ENCODE results near the gene SLC35E4.

SLC35E4 gene

GRCh38 chr22:30647536-30647935 is 12.0 kb downstream of the SLC35E4 start:
- TF ChIP-seq, protein P1, sequence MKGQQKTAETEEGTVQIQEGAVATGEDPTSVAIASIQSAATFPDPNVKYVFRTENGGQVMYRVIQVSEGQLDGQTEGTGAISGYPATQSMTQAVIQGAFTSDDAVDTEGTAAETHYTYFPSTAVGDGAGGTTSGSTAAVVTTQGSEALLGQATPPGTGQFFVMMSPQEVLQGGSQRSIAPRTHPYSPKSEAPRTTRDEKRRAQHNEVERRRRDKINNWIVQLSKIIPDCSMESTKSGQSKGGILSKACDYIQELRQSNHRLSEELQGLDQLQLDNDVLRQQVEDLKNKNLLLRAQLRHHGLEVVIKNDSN (IDR thresholded peaks at IDR 0.05) = no peak
- no peak for TF ChIP-seq YY1 (IDR thresholded peaks at IDR 0.05; ENCODE audit: low read depth)
- TF ChIP-seq CREB1 (IDR thresholded peaks at IDR 0.05; ENCODE audit: low read depth) = no peak
- TF ChIP-seq EGR1 (IDR thresholded peaks at IDR 0.05) = no peak
- TF ChIP-seq ZBTB7A (IDR thresholded peaks at IDR 0.05; ENCODE audit: low read depth) = no peak
- TF ChIP-seq CEBPB (IDR thresholded peaks at IDR 0.05) = no peak
- TF ChIP-seq NFIC (IDR thresholded peaks at IDR 0.05) = no peak
- no peak for TF ChIP-seq TAF1 (IDR thresholded peaks at IDR 0.05; ENCODE audit: low read depth)
- no peak for TF ChIP-seq TEAD4 (IDR thresholded peaks at IDR 0.05)
- no peak for TF ChIP-seq TCF12 (IDR thresholded peaks at IDR 0.05; ENCODE audit: low read depth)
- TF ChIP-seq FOXM1 (IDR thresholded peaks at IDR 0.05; ENCODE audit: borderline replicate concordance, low read depth) = no peak
- no peak for TF ChIP-seq RAD21 (IDR thresholded peaks at IDR 0.05; ENCODE audit: low read depth)

GRCh38 chr22:30648825-30649224 is 13.2 kb downstream of the SLC35E4 start:
- TF ChIP-seq YY1 (IDR thresholded peaks at IDR 0.05; ENCODE audit: low read depth) = no peak
- TF ChIP-seq TAF1 (IDR thresholded peaks at IDR 0.05; ENCODE audit: low read depth) = no peak
- TF ChIP-seq, protein P1 (IDR thresholded peaks at IDR 0.05) = no peak
- TF ChIP-seq TCF12 (IDR thresholded peaks at IDR 0.05; ENCODE audit: low read depth) = no peak
- no peak for TF ChIP-seq EP300 (IDR thresholded peaks at IDR 0.05; ENCODE audit: borderline replicate concordance)
- TF ChIP-seq TEAD4 (IDR thresholded peaks at IDR 0.05) = no peak
- TF ChIP-seq, protein P2, sequence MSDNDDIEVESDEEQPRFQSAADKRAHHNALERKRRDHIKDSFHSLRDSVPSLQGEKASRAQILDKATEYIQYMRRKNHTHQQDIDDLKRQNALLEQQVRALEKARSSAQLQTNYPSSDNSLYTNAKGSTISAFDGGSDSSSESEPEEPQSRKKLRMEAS (IDR thresholded peaks at IDR 0.05) = no peak
- TF ChIP-seq CREB1 (IDR thresholded peaks at IDR 0.05; ENCODE audit: low read depth) = no peak

- no peak for TF ChIP-seq TAF1 (IDR thresholded peaks at IDR 0.05; ENCODE audit: low read depth)
- no peak for TF ChIP-seq NFIC (IDR thresholded peaks at IDR 0.05)
- TF ChIP-seq EP300 (IDR thresholded peaks at IDR 0.05; ENCODE audit: borderline replicate concordance) = no peak
- TF ChIP-seq TCF12 (IDR thresholded peaks at IDR 0.05; ENCODE audit: low read depth) = no peak
- no peak for TF ChIP-seq TEAD4 (IDR thresholded peaks at IDR 0.05)
- TF ChIP-seq CREB1 (IDR thresholded peaks at IDR 0.05; ENCODE audit: low read depth) = no peak
- TF ChIP-seq ZBTB7A (IDR thresholded peaks at IDR 0.05; ENCODE audit: low read depth) = no peak
- no peak for TF ChIP-seq EGR1 (IDR thresholded peaks at IDR 0.05)
- TF ChIP-seq RAD21 (IDR thresholded peaks at IDR 0.05; ENCODE audit: low read depth) = no peak
Measured at GRCh38 chr22:30649430-30650007, 13.9 kb downstream of the SLC35E4 start.

GRCh38 chr22:30650508-30651116 is 15.0 kb downstream of the SLC35E4 start:
- TF ChIP-seq NFIC (IDR thresholded peaks at IDR 0.05) (no peak), EP300 (IDR thresholded peaks at IDR 0.05; ENCODE audit: borderline replicate concordance) (no peak), ZBTB7A (IDR thresholded peaks at IDR 0.05; ENCODE audit: low read depth) (no peak), EGR1 (IDR thresholded peaks at IDR 0.05) (no peak), YY1 (IDR thresholded peaks at IDR 0.05; ENCODE audit: low read depth) (no peak), CEBPB (IDR thresholded peaks at IDR 0.05) (no peak), TAF1 (IDR thresholded peaks at IDR 0.05; ENCODE audit: low read depth) (no peak), CREB1 (IDR thresholded peaks at IDR 0.05; ENCODE audit: low read depth) (no peak), TEAD4 (IDR thresholded peaks at IDR 0.05) (no peak), RAD21 (IDR thresholded peaks at IDR 0.05; ENCODE audit: low read depth) (no peak), TCF12 (IDR thresholded peaks at IDR 0.05; ENCODE audit: low read depth) (no peak), FOXM1 (IDR thresholded peaks at IDR 0.05; ENCODE audit: borderline replicate concordance, low read depth) (no peak)
- TF ChIP-seq, protein P3, sequence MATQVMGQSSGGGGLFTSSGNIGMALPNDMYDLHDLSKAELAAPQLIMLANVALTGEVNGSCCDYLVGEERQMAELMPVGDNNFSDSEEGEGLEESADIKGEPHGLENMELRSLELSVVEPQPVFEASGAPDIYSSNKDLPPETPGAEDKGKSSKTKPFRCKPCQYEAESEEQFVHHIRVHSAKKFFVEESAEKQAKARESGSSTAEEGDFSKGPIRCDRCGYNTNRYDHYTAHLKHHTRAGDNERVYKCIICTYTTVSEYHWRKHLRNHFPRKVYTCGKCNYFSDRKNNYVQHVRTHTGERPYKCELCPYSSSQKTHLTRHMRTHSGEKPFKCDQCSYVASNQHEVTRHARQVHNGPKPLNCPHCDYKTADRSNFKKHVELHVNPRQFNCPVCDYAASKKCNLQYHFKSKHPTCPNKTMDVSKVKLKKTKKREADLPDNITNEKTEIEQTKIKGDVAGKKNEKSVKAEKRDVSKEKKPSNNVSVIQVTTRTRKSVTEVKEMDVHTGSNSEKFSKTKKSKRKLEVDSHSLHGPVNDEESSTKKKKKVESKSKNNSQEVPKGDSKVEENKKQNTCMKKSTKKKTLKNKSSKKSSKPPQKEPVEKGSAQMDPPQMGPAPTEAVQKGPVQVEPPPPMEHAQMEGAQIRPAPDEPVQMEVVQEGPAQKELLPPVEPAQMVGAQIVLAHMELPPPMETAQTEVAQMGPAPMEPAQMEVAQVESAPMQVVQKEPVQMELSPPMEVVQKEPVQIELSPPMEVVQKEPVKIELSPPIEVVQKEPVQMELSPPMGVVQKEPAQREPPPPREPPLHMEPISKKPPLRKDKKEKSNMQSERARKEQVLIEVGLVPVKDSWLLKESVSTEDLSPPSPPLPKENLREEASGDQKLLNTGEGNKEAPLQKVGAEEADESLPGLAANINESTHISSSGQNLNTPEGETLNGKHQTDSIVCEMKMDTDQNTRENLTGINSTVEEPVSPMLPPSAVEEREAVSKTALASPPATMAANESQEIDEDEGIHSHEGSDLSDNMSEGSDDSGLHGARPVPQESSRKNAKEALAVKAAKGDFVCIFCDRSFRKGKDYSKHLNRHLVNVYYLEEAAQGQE (IDR thresholded peaks at IDR 0.05; ENCODE audit: low read depth) = no peak
- TF ChIP-seq, protein P1 (IDR thresholded peaks at IDR 0.05) = no peak
- TF ChIP-seq, protein P2 (IDR thresholded peaks at IDR 0.05) = no peak

DNA sequence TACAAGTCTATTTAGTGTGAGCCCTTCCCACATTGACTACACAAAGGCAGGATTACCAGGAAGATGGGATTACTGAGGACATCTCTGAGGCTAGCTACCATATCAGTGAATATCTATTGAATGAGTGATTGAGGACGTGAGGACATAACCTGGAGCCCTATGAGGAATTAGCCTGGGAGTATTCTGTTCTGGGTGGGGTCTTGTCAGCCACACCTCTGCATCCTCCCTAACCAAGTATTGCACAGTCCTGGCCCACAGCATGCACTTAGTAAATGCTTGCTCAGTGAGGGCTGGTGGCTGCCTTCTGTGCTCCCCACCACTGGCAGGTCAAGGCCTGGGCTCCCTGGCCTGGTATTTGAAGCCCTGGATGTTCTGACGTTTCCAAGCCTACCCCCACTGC is 17.3 kb downstream of the SLC35E4 start:
- TF ChIP-seq TCF12 (IDR thresholded peaks at IDR 0.05; ENCODE audit: low read depth) (no peak), ZBTB7A (IDR thresholded peaks at IDR 0.05; ENCODE audit: low read depth) (no peak), YY1 (IDR thresholded peaks at IDR 0.05; ENCODE audit: low read depth) (no peak), EP300 (IDR thresholded peaks at IDR 0.05; ENCODE audit: borderline replicate concordance) (no peak), TEAD4 (IDR thresholded peaks at IDR 0.05) (no peak), CREB1 (IDR thresholded peaks at IDR 0.05; ENCODE audit: low read depth) (no peak), FOXM1 (IDR thresholded peaks at IDR 0.05; ENCODE audit: borderline replicate concordance, low read depth) (no peak), NFIC (IDR thresholded peaks at IDR 0.05) (no peak), TAF1 (IDR thresholded peaks at IDR 0.05; ENCODE audit: low read depth) (no peak), RAD21 (IDR thresholded peaks at IDR 0.05; ENCODE audit: low read depth) (no peak), EGR1 (IDR thresholded peaks at IDR 0.05) (no peak), CEBPB (IDR thresholded peaks at IDR 0.05) (no peak)
- TF ChIP-seq, protein P2 (IDR thresholded peaks at IDR 0.05) = no peak
- TF ChIP-seq, protein P3 (IDR thresholded peaks at IDR 0.05; ENCODE audit: low read depth) = no peak
- TF ChIP-seq, protein P1 (IDR thresholded peaks at IDR 0.05) = no peak
